KMS-11 (cell line): ENCODE data around the gene HRC.

Experiments used
- H2AFZ ChIP-seq: fragments of 200-600 bp; sonication (generic); 2 replicates; pipeline ENCODE4 v1.6.1; 2016; ENCODE audit warnings: antibody characterized with exemption, mixed run types, low read depth
- H3K27ac ChIP-seq: fragments of 200-600 bp; sonication (generic); 2 replicates; pipeline ENCODE4 v1.6.1; 2016; ENCODE audit warnings: mild to moderate bottlenecking, mixed run types
- H3K27me3 ChIP-seq: fragments of 200-600 bp; sonication (generic); 2 replicates; pipeline ENCODE4 v1.6.1; 2017; ENCODE audit warnings: mild to moderate bottlenecking, low read depth, mixed run types, moderate library complexity; ENCODE audit not compliant: insufficient read depth
- H3K36me3 ChIP-seq: fragments of 200-600 bp; sonication (generic); 2 replicates; pipeline ENCODE4 v1.6.1; 2017; ENCODE audit warnings: mild to moderate bottlenecking, mixed run types; ENCODE audit not compliant: insufficient read depth
- H3K4me1 ChIP-seq: fragments of 200-600 bp; sonication (generic); 2 replicates; pipeline ENCODE4 v1.6.1; 2016; ENCODE audit warnings: mild to moderate bottlenecking, low read depth, mixed run types; ENCODE audit not compliant: poor library complexity, severe bottlenecking
- H3K4me2 ChIP-seq: fragments of 200-600 bp; sonication (generic); 2 replicates; pipeline ENCODE4 v1.7.0; 2016; ENCODE audit warnings: mild to moderate bottlenecking, mixed run types
- H3K4me3 ChIP-seq: fragments of 200-600 bp; sonication (generic); IDR thresholded peaks from 2 replicates; pipeline ENCODE4 v1.6.1; 2017; ENCODE audit warnings: low read depth, low read length, mixed read lengths; ENCODE audit not compliant: insufficient read depth
- H3K79me2 ChIP-seq: fragments of 200-600 bp; sonication (generic); 2 replicates; pipeline ENCODE4 v1.6.1; 2016; ENCODE audit warnings: low read depth, mixed run types; ENCODE audit not compliant: insufficient read depth
- H3K9ac ChIP-seq: fragments of 200-600 bp; sonication (generic); 2 replicates; pipeline ENCODE4 v1.6.1; 2016; ENCODE audit warnings: mild to moderate bottlenecking, mixed run types
- H4K20me1 ChIP-seq: fragments of 200-600 bp; sonication (generic); 2 replicates; pipeline ENCODE4 v1.6.1; 2016; ENCODE audit warnings: mild to moderate bottlenecking, mixed run types; ENCODE audit not compliant: insufficient read depth
- TF ChIP-seq, protein P1 (sequence below): fragments of 200-600 bp; sonication (generic); conservative IDR thresholded peaks from 2 replicates; pipeline ENCODE4 v1.6.1; 2017; ENCODE audit warnings: low read depth, mild to moderate bottlenecking, antibody characterized with exemption, low read length, moderate library complexity, mixed read lengths

Gene HRC

GRCh38 chr19:49194408-49194807 is 39.2 kb upstream of the HRC start:
- Histone ChIP-seq H3K79me2 (no peaks in the 10 kb centered on the region), H3K4me3 (no peak overlapping the region), H3K4me1 (peaks cover 1% of the 10 kb centered on the region), H3K36me3 (no peaks in the 10 kb centered on the region), H3K27me3 (peaks cover 70% of the 10 kb centered on the region; the same call in 1 of the 2 replicates), H3K4me2 (no peak overlapping the region), H4K20me1 (no peaks in the 10 kb centered on the region), H3K9ac (no peak overlapping the region), H3K27ac (no peak overlapping the region), H2AFZ (no peak overlapping the region)
- TF ChIP-seq, protein P1, sequence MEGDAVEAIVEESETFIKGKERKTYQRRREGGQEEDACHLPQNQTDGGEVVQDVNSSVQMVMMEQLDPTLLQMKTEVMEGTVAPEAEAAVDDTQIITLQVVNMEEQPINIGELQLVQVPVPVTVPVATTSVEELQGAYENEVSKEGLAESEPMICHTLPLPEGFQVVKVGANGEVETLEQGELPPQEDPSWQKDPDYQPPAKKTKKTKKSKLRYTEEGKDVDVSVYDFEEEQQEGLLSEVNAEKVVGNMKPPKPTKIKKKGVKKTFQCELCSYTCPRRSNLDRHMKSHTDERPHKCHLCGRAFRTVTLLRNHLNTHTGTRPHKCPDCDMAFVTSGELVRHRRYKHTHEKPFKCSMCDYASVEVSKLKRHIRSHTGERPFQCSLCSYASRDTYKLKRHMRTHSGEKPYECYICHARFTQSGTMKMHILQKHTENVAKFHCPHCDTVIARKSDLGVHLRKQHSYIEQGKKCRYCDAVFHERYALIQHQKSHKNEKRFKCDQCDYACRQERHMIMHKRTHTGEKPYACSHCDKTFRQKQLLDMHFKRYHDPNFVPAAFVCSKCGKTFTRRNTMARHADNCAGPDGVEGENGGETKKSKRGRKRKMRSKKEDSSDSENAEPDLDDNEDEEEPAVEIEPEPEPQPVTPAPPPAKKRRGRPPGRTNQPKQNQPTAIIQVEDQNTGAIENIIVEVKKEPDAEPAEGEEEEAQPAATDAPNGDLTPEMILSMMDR = no peak

DNA sequence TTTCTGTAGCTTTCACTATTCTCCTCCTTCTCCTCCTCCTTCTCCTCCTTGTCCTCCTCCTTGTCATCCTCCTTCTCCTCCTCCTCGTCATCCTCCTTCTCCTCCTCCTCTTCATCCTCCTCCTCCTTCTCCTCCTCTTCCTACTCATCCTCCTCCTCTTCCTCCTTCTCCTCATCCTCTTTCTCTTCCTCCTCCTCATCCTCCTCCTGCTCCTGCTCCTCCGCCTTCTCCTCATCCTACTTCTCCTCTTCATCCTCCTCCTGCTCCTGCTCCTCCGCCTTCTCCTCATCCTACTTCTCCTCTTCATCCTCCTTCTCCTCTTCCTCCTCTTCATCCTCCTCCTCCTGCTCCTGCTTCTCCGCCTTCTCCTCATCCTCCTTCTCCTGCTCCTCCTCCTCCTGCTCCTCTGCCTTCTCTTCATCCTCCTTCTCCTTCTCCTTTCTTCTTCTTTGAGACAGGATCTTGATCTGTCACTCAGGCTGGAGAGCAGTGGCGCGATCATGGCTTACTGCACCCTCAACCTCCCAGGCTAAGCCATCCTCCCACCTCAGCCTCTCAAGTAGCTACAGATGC is 38.7 kb upstream of the HRC start:
- Histone ChIP-seq H4K20me1 (no peaks in the 10 kb centered on the region), H3K27me3 (peaks cover 75% of the 10 kb centered on the region; the same call in 1 of the 2 replicates), H3K4me1 (no peaks in the 10 kb centered on the region), H3K27ac (no peak overlapping the region), H3K79me2 (no peaks in the 10 kb centered on the region), H3K4me3 (no peak overlapping the region), H3K36me3 (no peaks in the 10 kb centered on the region), H2AFZ (no peak overlapping the region), H3K9ac (no peak overlapping the region), H3K4me2 (no peak overlapping the region)
- TF ChIP-seq, protein P1 = no peak

GRCh38 chr19:49190781-49191180 is 35.6 kb upstream of the HRC start:
- H3K36me3 ChIP-seq = no peaks in the 10 kb centered on the region
- H3K27me3 ChIP-seq = peaks cover 76% of the 10 kb centered on the region
- H3K4me1 ChIP-seq = no peaks in the 10 kb centered on the region
- H4K20me1 ChIP-seq = no peaks in the 10 kb centered on the region
- TF ChIP-seq, protein P1 = no peak
- H2AFZ ChIP-seq = no peak overlapping the region
- no peak overlapping the region for H3K4me2 ChIP-seq
- H3K4me3 ChIP-seq = no peak overlapping the region
- H3K27ac ChIP-seq = no peak overlapping the region
- no peak overlapping the region for H3K9ac ChIP-seq
- no peaks in the 10 kb centered on the region for H3K79me2 ChIP-seq

- H3K27me3 ChIP-seq = peaks cover 76% of the 10 kb centered on the region
- H3K4me1 ChIP-seq = no peaks in the 10 kb centered on the region
- H3K27ac ChIP-seq = no peak overlapping the region
- H2AFZ ChIP-seq = no peak overlapping the region
- H3K36me3 ChIP-seq = no peaks in the 10 kb centered on the region
- TF ChIP-seq, protein P1 = no peak
- no peak overlapping the region for H3K4me2 ChIP-seq
- no peak overlapping the region for H3K9ac ChIP-seq
- H3K79me2 ChIP-seq = no peaks in the 10 kb centered on the region
- no peak overlapping the region for H3K4me3 ChIP-seq
- no peaks in the 10 kb centered on the region for H4K20me1 ChIP-seq
Measured at GRCh38 chr19:49189259-49189658, 34.1 kb upstream of the HRC start.
